GM12878 (cell line): ENCODE measurements around the gene LEMD2. TPM values are rescaled to one million over a fixed set of nuclear protein-coding genes. Genes with fewer than 3 reads are reported as not detected.
A peak's percentile ranks its signal among the peaks of the same experiment; 100 is the strongest.

Experiments used
- ATAC-seq: fragments of 200-7000 bp; cut with Tn5 transposase; 3 replicates; pipeline ENCODE4 v1.9.1; 2020; ENCODE audit warnings: mild to moderate bottlenecking, moderate library complexity
- BruUV-seq: library from RNA; stranded (reverse); fragments of 400-500 nt; replicated peaks from 2 replicates; lab custom pipeline; 2021; lab: Mats Ljungman, UMichigan
- CTCF ChIA-PET: fragments of 300-600 bp; sonication (Branson Sonifier 250); formaldehyde crosslinking; extraction: SDS; loops from one replicate; lab custom pipeline; 2021; ENCODE audit warnings: inconsistent platforms; lab: Yijun Ruan, JAX
- POLR2A ChIA-PET: fragments of 350-600 bp; formaldehyde crosslinking; extraction: SDS; loops from one replicate; lab custom pipeline; 2021; ENCODE audit warnings: inconsistent platforms; lab: Charles Lee
- RAD21 ChIA-PET: fragments of 300-600 bp; sonication (Branson Sonifier 250); formaldehyde crosslinking; loops from one replicate; lab custom pipeline; 2023; ENCODE audit warnings: antibody characterized with exemption; ENCODE audit not compliant: unreplicated experiment; lab: Charles Lee
- SMC1A ChIA-PET: fragments of 300-600 bp; sonication (Branson Sonifier 250); formaldehyde crosslinking; loops from one replicate; lab custom pipeline; 2023; ENCODE audit not compliant: unreplicated experiment, uncharacterized antibody; lab: Charles Lee
- DNase-seq: peaks from one replicate; pipeline ENCODE4 v3.0.0-alpha.2; 2011; ENCODE audit warnings: low read depth, low spot score
- FAIRE-seq: peaks from 3 replicates; lab custom pipeline; 2011; peaks lifted over from hg19 to GRCh38; lab: Jason Lieb, UNC
- H2AFZ ChIP-seq: 2 replicates; pipeline ENCODE4 v1.6.0; 2011; ENCODE audit warnings: low read depth, low read length, control low read depth; ENCODE audit not compliant: control insufficient read depth
- H3K27ac ChIP-seq: 2 replicates; pipeline ENCODE4 v1.5.1; 2011; ENCODE audit warnings: control low read depth; ENCODE audit not compliant: control insufficient read depth, insufficient read depth
- H3K27me3 ChIP-seq, 2 experiments: replicated peaks in 1 of 2; 2 replicates each; pipeline versions ENCODE4 v1.6.0 to v1.6.1; 2011; ENCODE audit warnings: low read length in 1 of 2; ENCODE audit not compliant: control insufficient read depth in 2 of 2, insufficient read depth in 2 of 2
- H3K36me3 ChIP-seq, 2 experiments: 2 replicates each; pipeline ENCODE4 v1.5.1; 2011; ENCODE audit warnings: low read length in 1 of 2; ENCODE audit not compliant: control insufficient read depth in 2 of 2, insufficient read depth in 2 of 2
- H3K4me1 ChIP-seq: 2 replicates; pipeline ENCODE4 v1.6.1; 2011; ENCODE audit warnings: mild to moderate bottlenecking, low read length, moderate library complexity, mixed read lengths; ENCODE audit not compliant: control insufficient read depth, insufficient read depth
- H3K4me2 ChIP-seq: 2 replicates; pipeline ENCODE4 v1.6.0; 2011; ENCODE audit warnings: control low read depth; ENCODE audit not compliant: control insufficient read depth, insufficient read depth
- H3K4me3 ChIP-seq: fragments of 200-600 bp; sonication (generic); 2 replicates; pipeline ENCODE4 v1.5.1; 2016
- H3K79me2 ChIP-seq: 2 replicates; pipeline ENCODE4 v1.6.0; 2011; ENCODE audit warnings: low read length; ENCODE audit not compliant: control insufficient read depth, insufficient read depth
- H3K9ac ChIP-seq: 2 replicates; pipeline ENCODE4 v1.8.0; 2011; ENCODE audit warnings: low read length, control low read depth, mixed read lengths; ENCODE audit not compliant: control insufficient read depth, insufficient read depth
- H3K9me3 ChIP-seq: replicated peaks from 3 replicates; pipeline ENCODE4 v1.5.1; 2011; ENCODE audit warnings: mild to moderate bottlenecking, low read length; ENCODE audit not compliant: control insufficient read depth, insufficient read depth
- H4K20me1 ChIP-seq: 2 replicates; pipeline ENCODE4 v1.6.0; 2011; ENCODE audit not compliant: control insufficient read depth, insufficient read depth
- SMAD5 ChIP-seq: IDR thresholded peaks from 2 replicates; pipeline ENCODE4 v1.6.1; 2016; ENCODE audit warnings: antibody characterized with exemption, low read depth
- ZNF687 ChIP-seq: fragments of 450-650 bp; IDR thresholded peaks from 2 replicates; pipeline ENCODE4 v1.6.1; 2017; ENCODE audit warnings: mild to moderate bottlenecking, moderate library complexity
- WGBS: methylation state at CpG from one replicate; pipeline ENCODE4 v1.1.6; 2016; ENCODE audit warnings: low lambda C conversion rate; ENCODE audit not compliant: insufficient replicate concordance, insufficient coverage; ENCODE audit errors: missing lambda C conversion rate; 5-methylcytosine and 5-hydroxymethylcytosine counted together
- in situ Hi-C: fragments of 300-500 bp; cut with MboI; formaldehyde crosslinking; loops from 9 replicates; pipeline ENCODE4 v1.14.3; 2018; ENCODE audit warnings: mixed read lengths
- intact Hi-C: fragments of 100-400 bp; cut with micrococcal nuclease; formaldehyde crosslinking; loops from one replicate; pipeline ENCODE4 v1.14.2; 2022; ENCODE audit not compliant: unreplicated experiment
- polyA plus RNA-seq, 11 experiments: library from polyadenylated mRNA; depleted of rRNA in 4 of 11; unstranded in 6 of 11; stranded (reverse) in 5 of 11; fragments of >200 nt; fragmentation: Nextera tagmentation in 4 of 11; fragmentation: Illumina TruSeq in 1 of 11; extraction: Ambion mirVana in 4 of 11; extraction: Trizol in 1 of 11; gene quantifications; 1 replicate in 1 of 11; 2 replicates in 10 of 11; pipeline versions ENCODE4 v1.2.1 to v1.2.3, GENCODE V29; 2011 to 2016; ENCODE audit warnings: inconsistent platforms in 2 of 11, missing spikeins in 2 of 11, low read depth in 1 of 11
- total RNA-seq, 4 experiments: library from RNA; depleted of rRNA in 3 of 4; stranded (reverse); fragments of >200 nt in 3 of 4; fragmentation: Illumina TruSeq in 1 of 4; extraction: Trizol in 1 of 4; gene quantifications; 2 replicates each; pipeline versions ENCODE4 v1.2.1 to v1.2.3, GENCODE V29; 2013 to 2021

The LEMD2 gene
- total and polyA plus RNA-seq, 10 of the 15 experiments (the other 5 are each of a cell fraction or from before 2014, with no cell fraction given), result 0.45 to 47.1 (median 22.8) TPM

- Histone ChIP-seq H4K20me1 (no peaks in the 10 kb centered on the region; the same call in 1 of the 2 replicates), H3K27me3 (no peaks in the 10 kb centered on the region), H3K4me2 (peak overlapping the region; percentile 87), H2AFZ (no peak overlapping the region), H3K79me2 (peaks cover 30% of the 10 kb centered on the region), H3K9me3 (no peaks in the 10 kb centered on the region), H3K36me3 (peaks cover 0 to 11% of the 10 kb centered on the region in 2 experiments; a peak in 2 of 4 replicates), H3K27ac (peak overlapping the region; percentile 87; the same call in 1 of the 2 replicates), H3K4me1 (peaks cover 6% of the 10 kb centered on the region), H3K4me3 (peak overlapping the region; percentile 95), H3K9ac (peak overlapping the region; percentile 87; the same call in 1 of the 2 replicates)
- RAD21 ChIA-PET, result interaction anchor here (0.6 to 1.7 kb wide), 4 partner anchors 16 to 249 kb away, joined by 3 to 6 read pairs (median 4); partner anchors contain the start of gene UQCC2
- no peak for DNase-seq
- in situ Hi-C loops (no loop called here), intact Hi-C loops (no loop called here)
- SMC1A ChIA-PET, result interaction anchor here (1.1 to 1.4 kb wide), 3 partner anchors 16 to 33 kb away, joined by 3 to 4 read pairs (median 3); no protein-coding TSS in a partner anchor
- POLR2A ChIA-PET, result interaction anchor here (0.6 kb wide), 1 partner anchor 436 kb away, joined by 4 read pairs; no protein-coding TSS in a partner anchor
- 0 out of 2 replicates have a peak, but pooled peaks have one; percentile 10 for TF ChIP-seq SMAD5
- no peak for TF ChIP-seq ZNF687
- CTCF ChIA-PET, result interaction anchor here (0.7 to 1.9 kb wide), 5 partner anchors 16 to 76 kb away, joined by 3 to 7 read pairs (median 4); partner anchors contain the start of gene UQCC2
- ATAC-seq, result no peak
- peak; percentile 27 for FAIRE-seq
- BruUV-seq, result TSS peak; percentile 77
- 30% methylated on average over 7 of the region's 7 CpGs for WGBS
Measured at GRCh38 chr6:33787346-33787953, 1.5 kb downstream of the LEMD2 start.
